ENCODE results near the gene TMEM109. TPM values are rescaled to one million over a fixed set of nuclear protein-coding genes. Genes with fewer than 3 reads are reported as not detected.

Gene TMEM109
- total and polyA plus RNA-seq, 2 of the 13 experiments (the other 11 are each of a cell fraction or from before 2014, with no cell fraction given): 7.7 to 18.0 TPM

DNA sequence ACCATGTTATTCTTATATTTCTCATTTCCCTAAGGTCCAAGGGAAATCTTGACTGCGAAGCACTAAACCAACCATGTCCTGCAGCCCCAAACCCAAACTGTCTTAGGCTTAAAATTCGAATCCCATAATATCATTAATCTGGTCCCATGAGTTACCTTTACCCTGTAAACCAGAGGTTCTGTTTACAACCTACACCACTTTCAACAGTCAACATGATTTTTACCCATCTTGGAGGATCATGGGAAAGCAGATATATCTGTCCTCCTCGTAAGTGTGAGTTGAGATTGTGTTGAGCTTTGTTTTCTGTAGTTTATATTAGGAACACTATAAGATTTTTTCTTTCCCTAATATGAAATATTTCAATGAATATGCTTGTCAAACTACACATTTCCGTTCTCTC is 14.0 kb upstream of the TMEM109 start (continued):
- TF ChIP-seq, protein P1, sequence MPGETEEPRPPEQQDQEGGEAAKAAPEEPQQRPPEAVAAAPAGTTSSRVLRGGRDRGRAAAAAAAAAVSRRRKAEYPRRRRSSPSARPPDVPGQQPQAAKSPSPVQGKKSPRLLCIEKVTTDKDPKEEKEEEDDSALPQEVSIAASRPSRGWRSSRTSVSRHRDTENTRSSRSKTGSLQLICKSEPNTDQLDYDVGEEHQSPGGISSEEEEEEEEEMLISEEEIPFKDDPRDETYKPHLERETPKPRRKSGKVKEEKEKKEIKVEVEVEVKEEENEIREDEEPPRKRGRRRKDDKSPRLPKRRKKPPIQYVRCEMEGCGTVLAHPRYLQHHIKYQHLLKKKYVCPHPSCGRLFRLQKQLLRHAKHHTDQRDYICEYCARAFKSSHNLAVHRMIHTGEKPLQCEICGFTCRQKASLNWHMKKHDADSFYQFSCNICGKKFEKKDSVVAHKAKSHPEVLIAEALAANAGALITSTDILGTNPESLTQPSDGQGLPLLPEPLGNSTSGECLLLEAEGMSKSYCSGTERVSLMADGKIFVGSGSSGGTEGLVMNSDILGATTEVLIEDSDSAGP (CRISPR knock-in tag; IDR thresholded peaks at IDR 0.05; ENCODE audit: borderline replicate concordance): no peak
- TF ChIP-seq NFRKB (IDR thresholded peaks at IDR 0.05) (no peak), ZNF589 (CRISPR knock-in tag; conservative IDR thresholded peaks at IDR 0.05) (no peak), MXI1 (IDR thresholded peaks at IDR 0.05; ENCODE audit: borderline replicate concordance, low read depth, low read length) (no peak), ZNF33B (CRISPR knock-in tag; IDR thresholded peaks at IDR 0.05) (no peak)
- TF ChIP-seq, protein P2, sequence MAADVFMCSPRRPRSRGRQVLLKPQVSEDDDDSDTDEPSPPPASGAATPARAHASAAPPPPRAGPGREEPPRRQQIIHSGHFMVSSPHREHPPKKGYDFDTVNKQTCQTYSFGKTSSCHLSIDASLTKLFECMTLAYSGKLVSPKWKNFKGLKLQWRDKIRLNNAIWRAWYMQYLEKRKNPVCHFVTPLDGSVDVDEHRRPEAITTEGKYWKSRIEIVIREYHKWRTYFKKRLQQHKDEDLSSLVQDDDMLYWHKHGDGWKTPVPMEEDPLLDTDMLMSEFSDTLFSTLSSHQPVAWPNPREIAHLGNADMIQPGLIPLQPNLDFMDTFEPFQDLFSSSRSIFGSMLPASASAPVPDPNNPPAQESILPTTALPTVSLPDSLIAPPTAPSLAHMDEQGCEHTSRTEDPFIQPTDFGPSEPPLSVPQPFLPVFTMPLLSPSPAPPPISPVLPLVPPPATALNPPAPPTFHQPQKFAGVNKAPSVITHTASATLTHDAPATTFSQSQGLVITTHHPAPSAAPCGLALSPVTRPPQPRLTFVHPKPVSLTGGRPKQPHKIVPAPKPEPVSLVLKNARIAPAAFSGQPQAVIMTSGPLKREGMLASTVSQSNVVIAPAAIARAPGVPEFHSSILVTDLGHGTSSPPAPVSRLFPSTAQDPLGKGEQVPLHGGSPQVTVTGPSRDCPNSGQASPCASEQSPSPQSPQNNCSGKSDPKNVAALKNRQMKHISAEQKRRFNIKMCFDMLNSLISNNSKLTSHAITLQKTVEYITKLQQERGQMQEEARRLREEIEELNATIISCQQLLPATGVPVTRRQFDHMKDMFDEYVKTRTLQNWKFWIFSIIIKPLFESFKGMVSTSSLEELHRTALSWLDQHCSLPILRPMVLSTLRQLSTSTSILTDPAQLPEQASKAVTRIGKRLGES (CRISPR knock-in tag; IDR thresholded peaks at IDR 0.05; ENCODE audit: borderline replicate concordance): no peak

DNA sequence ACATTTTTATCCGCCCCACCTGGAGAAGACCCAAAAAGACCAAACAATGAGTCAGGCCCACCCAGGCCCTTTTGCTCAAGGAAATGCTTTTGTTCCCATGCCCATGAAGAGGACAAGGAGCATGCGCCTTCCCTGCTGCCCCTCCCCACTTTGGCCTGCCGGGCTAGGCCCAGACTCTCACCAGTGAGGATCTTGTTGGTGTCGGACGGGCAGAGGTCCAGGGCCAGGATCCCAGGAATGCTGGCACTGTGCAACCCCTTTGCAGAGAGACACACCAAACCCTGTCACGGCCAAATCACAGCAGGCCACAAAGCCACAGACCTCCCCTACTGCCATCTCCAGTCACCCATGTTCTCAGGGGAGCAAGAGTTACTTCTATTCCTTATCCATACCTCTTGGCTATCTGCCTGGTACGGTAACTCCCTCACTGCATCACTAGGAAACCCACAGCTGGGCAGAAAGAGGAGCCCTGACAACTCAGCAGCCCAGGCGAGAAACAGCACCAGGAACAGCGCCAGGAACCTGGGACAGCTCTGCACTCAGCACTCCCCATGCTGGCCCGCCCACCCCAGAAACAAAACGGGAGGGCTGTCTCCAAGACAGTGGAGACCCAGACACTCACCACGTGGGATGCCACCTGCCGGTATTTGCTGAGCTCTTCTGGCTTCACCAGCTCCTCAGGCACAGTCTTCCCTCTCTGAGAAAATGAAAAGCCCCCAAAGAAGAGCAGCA is 13.1 kb upstream of the TMEM109 start:
- Histone ChIP-seq H3K4me3 (replicated peaks in 1 of 3; ENCODE audit: insufficient read depth in 1 of 3, low read depth in 2 of 3, low read length in 3 of 3) (no peak overlapping the region), H3K79me2 (ENCODE audit: insufficient read depth, low read length) (peaks cover 32% of the 10 kb centered on the region), H3K9ac (ENCODE audit: insufficient read depth, low read depth, low read length) (no peak overlapping the region), H3K27me3 (ENCODE audit: control insufficient read depth in 1 of 2, insufficient read depth in 2 of 2, low read length in 2 of 2) (no peaks in the 10 kb centered on the region), H3K9me3 (ENCODE audit: low read length) (no peaks in the 10 kb centered on the region), H3K4me1 (ENCODE audit: insufficient read depth, low read length) (peaks cover 18% of the 10 kb centered on the region), H3K27ac (ENCODE audit: extremely low read length, insufficient read depth, low read length) (no peak overlapping the region), H3K4me2 (ENCODE audit: low read depth, low read length) (no peak overlapping the region), H4K20me1 (ENCODE audit: insufficient read depth, low read length) (peaks cover 17% of the 10 kb centered on the region), H2AFZ (ENCODE audit: low read length) (no peak overlapping the region), H3K36me3 (replicated peaks in 1 of 2; ENCODE audit: control insufficient read depth in 1 of 2, insufficient read depth in 2 of 2, low read length in 2 of 2) (peaks cover 38 to 73% of the 10 kb centered on the region in 2 experiments)
- BruUV-seq (replicated peaks): no TSS peak
- ATAC-seq (no peak), FAIRE-seq (no peak), DNase-seq (ENCODE audit: low spot score) (no peak)
- WGBS (ENCODE audit: low lambda C conversion rate): 95% methylated on average over 11 of the region's 13 CpGs
- ChIA-PET POLR2A (no interaction called here), CTCF (ENCODE audit: low intra/inter-chr PET ratio, low total read pairs) (interaction anchor here (2.9 kb wide), 1 partner anchor 70 kb away, joined by 20 read pairs; no protein-coding TSS in a partner anchor)
- intact Hi-C loops (cut with micrococcal nuclease; ENCODE audit: unreplicated experiment) (no loop called here), in situ Hi-C loops (cut with HindIII; ENCODE audit: extremely low pct_ligation_motif_present, low pct_unique_long_range_greater_than_20kb) (no loop called here)
- TF ChIP-seq MYC (CRISPR knock-in tag; IDR thresholded peaks at IDR 0.05; ENCODE audit: borderline replicate concordance) (no peak), ZSCAN9 (CRISPR knock-in tag; IDR thresholded peaks at IDR 0.05; ENCODE audit: borderline replicate concordance) (no peak), ZNF724P (CRISPR knock-in tag; IDR thresholded peaks at IDR 0.05; ENCODE audit: borderline replicate concordance) (no peak), ZNF652 (CRISPR knock-in tag; IDR thresholded peaks at IDR 0.05; ENCODE audit: borderline replicate concordance, low read depth) (no peak)
- TF ChIP-seq, protein P3, sequence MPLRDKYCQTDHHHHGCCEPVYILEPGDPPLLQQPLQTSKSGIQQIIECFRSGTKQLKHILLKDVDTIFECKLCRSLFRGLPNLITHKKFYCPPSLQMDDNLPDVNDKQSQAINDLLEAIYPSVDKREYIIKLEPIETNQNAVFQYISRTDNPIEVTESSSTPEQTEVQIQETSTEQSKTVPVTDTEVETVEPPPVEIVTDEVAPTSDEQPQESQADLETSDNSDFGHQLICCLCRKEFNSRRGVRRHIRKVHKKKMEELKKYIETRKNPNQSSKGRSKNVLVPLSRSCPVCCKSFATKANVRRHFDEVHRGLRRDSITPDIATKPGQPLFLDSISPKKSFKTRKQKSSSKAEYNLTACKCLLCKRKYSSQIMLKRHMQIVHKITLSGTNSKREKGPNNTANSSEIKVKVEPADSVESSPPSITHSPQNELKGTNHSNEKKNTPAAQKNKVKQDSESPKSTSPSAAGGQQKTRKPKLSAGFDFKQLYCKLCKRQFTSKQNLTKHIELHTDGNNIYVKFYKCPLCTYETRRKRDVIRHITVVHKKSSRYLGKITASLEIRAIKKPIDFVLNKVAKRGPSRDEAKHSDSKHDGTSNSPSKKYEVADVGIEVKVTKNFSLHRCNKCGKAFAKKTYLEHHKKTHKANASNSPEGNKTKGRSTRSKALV (CRISPR knock-in tag; IDR thresholded peaks at IDR 0.05): no peak
- TF ChIP-seq, protein P4, sequence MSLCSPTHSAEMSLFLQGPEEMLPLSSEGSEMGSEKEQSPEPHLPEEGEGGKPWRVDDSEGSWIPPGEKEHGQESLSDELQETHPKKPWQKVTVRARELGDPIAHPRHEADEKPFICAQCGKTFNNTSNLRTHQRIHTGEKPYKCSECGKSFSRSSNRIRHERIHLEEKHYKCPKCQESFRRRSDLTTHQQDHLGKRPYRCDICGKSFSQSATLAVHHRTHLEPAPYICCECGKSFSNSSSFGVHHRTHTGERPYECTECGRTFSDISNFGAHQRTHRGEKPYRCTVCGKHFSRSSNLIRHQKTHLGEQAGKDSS (CRISPR knock-in tag; IDR thresholded peaks at IDR 0.05; ENCODE audit: borderline replicate concordance, low read depth): no peak
- TF ChIP-seq, protein P5, sequence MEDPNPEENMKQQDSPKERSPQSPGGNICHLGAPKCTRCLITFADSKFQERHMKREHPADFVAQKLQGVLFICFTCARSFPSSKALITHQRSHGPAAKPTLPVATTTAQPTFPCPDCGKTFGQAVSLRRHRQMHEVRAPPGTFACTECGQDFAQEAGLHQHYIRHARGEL (CRISPR knock-in tag; IDR thresholded peaks at IDR 0.05): no peak
- TF ChIP-seq, protein P6, sequence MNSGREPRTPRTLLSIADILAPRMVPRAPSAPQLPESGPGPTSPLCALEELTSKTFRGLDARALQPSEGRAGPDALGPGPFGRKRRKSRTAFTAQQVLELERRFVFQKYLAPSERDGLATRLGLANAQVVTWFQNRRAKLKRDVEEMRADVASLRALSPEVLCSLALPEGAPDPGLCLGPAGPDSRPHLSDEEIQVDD (CRISPR knock-in tag; IDR thresholded peaks at IDR 0.05; ENCODE audit: borderline replicate concordance): no peak
